Activated T-cell treated with anti-CD3 and anti-CD28 coated beads for 1 hour (primary cell): Measurements from ENCODE around the gene CLASP1.
"Not testable (repeated sequence)": the region's sequence is repeated elsewhere in the genome, so short reads cannot be mapped to it uniquely, and the experiment has no call there.

Experiments used
- DNase-seq: peaks from one replicate; pipeline ENCODE4 v3.0.0-alpha.2; 2020; ENCODE audit warnings: low read depth

CLASP1 gene

GRCh38 chr2:121472470-121472993 is 176.7 kb downstream of the CLASP1 start:
- DNase-seq, result no peak

DNA sequence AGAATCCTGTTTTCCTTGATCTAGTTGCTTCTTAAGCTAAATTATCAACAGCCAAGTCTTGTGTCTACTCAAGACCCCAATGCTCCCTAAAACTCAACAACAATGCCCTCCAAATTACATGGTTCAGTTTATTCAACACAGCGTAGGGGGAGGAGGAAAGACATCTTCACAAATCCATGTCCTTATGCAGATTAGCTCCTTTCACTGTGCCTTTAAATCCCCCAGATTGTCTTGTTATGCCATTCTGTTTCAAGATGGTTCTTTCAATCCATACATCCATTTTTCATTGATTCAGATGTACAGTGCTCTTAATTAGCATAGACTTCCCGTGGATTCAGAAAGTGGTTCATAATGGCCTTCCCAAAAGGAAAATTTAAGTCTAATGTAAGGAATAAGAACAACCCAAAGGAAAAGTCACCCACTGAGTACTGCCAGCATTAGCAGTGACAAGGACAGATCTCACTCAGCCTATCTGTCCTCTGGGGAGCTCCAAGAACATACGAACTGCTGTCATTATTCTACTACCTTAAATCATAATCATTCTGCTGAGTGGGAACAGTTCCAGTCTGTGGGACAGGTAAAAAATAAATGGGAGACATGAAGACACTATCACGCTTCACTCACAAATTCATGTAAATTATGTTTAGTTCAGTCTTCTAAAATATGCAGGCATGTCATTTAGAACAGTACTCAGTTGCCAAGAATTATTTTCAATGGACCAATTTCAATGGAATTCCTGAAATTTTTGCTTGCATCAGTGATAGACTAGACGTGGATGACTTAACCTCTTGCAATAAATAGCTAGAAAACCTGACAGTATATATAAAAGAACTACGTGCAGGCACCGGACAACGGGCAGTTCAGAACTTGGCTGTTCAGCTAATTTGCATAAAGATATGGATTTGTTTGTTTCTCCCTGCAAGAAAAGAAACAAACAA is 177.5 kb downstream of the CLASP1 start:
- no peak for DNase-seq

DNA sequence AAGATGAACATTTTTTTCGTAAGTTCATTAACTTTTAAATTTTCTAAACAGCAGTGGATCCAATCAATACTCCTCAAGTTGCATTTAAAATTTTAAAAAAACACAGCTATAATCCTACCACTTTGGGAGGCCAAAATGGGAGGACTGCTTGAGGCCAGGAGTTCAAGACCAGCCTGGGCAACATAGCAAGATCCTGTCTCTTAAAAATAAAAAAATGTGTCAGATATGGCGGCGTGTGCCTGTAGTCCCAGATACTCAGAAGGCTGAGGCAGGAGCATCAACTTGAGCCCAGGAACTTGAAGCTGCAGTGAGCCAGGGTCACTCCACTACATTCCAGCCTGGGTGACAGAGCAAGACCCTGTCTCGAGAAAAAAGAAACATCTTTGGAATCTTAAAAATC is 178.3 kb downstream of the CLASP1 start:
- DNase-seq, result no peak

DNA sequence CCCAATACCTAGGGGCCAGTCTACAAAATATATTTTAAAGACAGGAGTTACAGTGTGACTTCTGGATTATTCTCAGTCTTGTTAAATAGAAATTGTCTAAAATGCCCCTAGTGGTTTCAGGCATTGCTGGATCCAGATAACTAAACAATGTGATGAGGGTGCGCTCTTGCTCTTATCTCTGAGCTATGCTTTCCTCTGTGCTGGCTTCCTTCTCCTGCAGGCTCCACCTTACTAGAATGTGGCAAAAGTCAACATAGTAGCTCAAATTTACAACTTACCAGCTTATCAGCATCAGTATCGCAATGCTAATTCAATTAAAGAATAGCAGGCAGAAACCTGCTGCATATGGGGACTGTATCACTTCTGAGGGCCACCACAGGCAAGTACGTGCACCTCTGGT is 179.9 kb downstream of the CLASP1 start:
- DNase-seq, result no peak

GRCh38 chr2:121468936-121469335 is 180.3 kb downstream of the CLASP1 start:
- no peak for DNase-seq

- DNase-seq, result no peak
These were observed 190.0 kb downstream of the CLASP1 start for GRCh38 chr2:121459291-121459690.

GRCh38 chr2:121456325-121456724 is 192.9 kb downstream of the CLASP1 start:
- no peak for DNase-seq

- DNase-seq, result no peak
These were observed 193.8 kb downstream of the CLASP1 start for GRCh38 chr2:121455446-121455845.

- no peak for DNase-seq
These were observed 194.6 kb downstream of the CLASP1 start for GRCh38 chr2:121454549-121455090.

- no peak for DNase-seq
These were observed 197.9 kb downstream of the CLASP1 start for GRCh38 chr2:121451398-121451797.

GRCh38 chr2:121450301-121450700 is 199.0 kb downstream of the CLASP1 start:
- DNase-seq, result no peak

DNA sequence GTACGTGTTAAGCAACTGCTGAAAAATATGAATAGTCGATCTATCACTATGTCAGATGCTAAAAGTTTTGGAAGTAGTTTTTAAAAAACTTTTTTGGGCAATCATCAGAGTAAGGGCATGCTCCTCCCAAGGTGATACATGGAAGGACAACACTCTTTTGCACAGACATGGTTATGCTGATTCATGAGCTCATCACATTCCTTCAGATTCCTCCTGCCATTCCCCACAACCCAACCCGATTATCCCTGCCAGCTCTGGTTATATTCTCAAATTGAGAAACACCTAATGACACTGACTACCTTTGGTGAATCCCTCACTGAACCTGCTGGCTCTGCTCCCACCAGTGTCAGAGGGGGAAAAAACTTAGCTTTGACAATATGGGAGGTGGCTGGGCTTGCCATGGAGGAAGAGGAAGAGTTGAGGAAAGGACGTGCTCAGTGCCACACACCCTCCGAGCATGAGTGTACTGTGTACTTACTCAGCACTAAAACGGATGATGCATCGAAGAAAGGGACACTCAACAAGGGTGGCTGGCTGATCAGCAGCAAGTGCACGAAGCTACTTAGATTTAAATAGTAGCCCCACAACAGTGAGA is 202.5 kb downstream of the CLASP1 start:
- no peak for DNase-seq

- DNase-seq, result no peak
These were observed 206.4 kb downstream of the CLASP1 start for GRCh38 chr2:121442889-121443288.

DNA sequence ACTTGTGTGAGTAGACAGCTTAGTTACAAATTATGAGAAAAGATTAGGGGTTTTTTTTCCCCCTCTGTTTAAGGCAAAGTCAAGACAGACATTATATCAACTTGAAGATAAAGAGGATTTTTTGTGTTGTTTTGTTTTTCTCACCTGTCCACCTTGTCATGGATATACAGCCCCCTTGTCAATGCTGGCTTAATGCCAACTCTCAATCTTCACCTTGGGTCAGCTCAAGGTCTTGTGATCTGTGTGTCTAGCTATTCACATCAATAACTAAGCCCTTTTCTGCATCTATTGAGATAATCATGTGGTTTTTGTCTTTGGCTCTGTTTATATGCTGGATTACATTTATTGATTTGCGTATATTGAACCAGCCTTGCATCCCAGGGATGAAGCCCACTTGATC is 211.0 kb downstream of the CLASP1 start:
- not testable (repeated sequence) for DNase-seq

DNA sequence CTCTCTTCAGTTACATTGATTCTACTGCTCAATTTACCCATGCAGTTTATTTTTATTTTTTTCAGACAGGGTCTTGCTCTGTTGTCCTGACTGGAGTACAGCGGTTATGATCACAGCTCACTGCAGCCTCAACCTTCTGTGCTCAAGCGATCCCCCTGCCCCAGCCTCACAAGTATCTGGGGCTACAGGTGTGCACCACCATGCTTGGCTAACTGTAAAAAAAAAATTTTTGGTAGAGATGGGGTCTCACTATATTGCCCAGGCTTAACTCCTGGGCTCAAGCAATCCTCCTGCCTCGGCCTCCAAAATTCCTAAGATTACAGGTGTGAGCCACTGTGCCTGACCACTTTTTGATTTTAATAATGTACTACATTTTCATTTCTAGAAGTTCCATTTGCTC is 212.3 kb downstream of the CLASP1 start:
- no peak for DNase-seq

GRCh38 chr2:121435790-121436189 is 213.5 kb downstream of the CLASP1 start:
- DNase-seq, result no peak

GRCh38 chr2:121431214-121431613 is 218.0 kb downstream of the CLASP1 start:
- DNase-seq, result no peak

DNA sequence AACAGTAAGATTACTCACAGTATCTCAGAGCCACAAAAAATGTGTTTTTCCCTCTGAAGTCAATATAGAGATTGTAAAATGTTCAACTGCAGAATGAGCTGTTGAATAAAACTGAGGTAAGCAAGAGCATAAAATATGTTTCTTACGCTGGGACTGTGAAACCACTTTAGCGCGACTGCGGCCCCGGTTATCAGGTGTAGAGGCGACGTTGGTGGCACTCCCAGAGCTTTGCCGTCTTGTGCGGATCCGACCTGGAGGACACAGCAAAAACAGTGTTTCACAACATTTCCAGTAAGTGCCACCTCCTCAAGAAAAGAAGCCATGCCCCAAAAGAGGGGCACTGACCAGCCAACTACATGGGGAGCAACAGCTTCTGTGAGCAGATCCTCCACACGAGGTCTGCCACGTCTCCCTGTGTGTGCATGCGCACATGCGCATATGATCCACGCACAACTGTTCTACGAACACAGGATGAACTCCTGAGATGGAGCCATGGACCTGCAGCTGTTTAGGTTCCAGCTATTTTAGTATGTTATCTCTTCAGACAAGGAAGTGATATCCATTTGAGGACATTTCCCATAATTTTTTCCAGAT is 219.2 kb downstream of the CLASP1 start:
- DNase-seq, result no peak

DNA sequence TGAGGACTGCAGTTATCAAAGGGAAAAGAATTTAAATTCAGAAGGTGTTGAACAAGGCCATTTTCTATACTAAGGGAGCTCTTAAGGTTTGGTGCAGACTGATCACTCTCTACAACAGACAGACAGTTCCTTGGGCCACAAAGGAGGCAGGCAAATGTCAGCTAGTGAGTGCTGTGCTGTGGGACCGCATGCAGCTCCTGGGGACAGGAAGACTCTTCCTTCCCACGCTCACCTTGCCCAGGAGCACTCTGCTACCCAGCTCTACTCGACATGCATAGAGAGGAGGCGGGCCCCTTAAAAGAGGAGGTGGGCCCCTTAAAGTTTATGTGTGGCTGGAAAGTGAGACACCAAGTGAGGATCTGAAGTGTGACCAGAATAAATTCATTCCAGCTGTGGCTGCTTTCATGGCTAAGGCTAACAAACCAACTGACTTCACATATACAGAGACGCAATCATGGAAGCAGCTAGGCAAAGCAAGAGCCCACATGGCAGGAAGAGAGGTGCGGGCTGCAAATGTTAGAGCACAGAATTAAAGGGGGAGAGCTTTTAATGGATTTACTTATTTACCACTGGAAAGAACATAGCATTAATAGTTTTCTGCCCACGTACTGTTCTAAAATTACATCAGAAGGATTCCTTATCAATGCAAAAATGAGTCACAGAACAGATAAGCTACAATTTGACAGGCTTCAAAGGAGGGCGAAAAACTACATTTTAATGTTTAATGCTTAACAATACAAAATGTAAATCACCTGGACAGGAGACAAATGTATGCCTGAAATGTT is 220.0 kb downstream of the CLASP1 start:
- DNase-seq, result no peak

GRCh38 chr2:121427187-121427689 is 222.0 kb downstream of the CLASP1 start:
- no peak for DNase-seq

GRCh38 chr2:121420486-121420885 is 228.8 kb downstream of the CLASP1 start:
- no peak for DNase-seq
